IMR-90 (cell line): ENCODE measurements around the gene FBN1. TPM values are rescaled to one million over a fixed set of nuclear protein-coding genes. Genes with fewer than 3 reads are reported as not detected.

Experiments
- ATAC-seq: fragments of 200-7000 bp; cut with Tn5 transposase; 2 replicates; pipeline ENCODE4 v1.9.1; 2020; ENCODE audit warnings: low read depth, mild to moderate bottlenecking, moderate library complexity
- BruUV-seq: library from RNA; stranded (reverse); fragments of 400-500 nt; replicated peaks from 2 replicates; lab custom pipeline; 2021; lab: Mats Ljungman, UMichigan
- CTCF ChIA-PET: fragments of 300-600 bp; formaldehyde crosslinking; extraction: SDS; loops from one replicate; lab custom pipeline; 2021; ENCODE audit warnings: antibody characterized with exemption; lab: Yijun Ruan, JAX
- POLR2A ChIA-PET: fragments of 300-600 bp; sonication (Branson Sonifier 250); formaldehyde crosslinking; loops from one replicate; lab custom pipeline; 2022; ENCODE audit warnings: antibody characterized with exemption; ENCODE audit not compliant: unreplicated experiment; lab: Charles Lee
- DNase-seq: peaks from one replicate; pipeline ENCODE4 v3.0.0; 2013
- H2AFZ ChIP-seq: replicated peaks from 2 replicates; pipeline ENCODE3; 2013; ENCODE audit warnings: low read length, mild to moderate bottlenecking; ENCODE audit not compliant: poor library complexity
- H2AK5ac ChIP-seq: 2 replicates; pipeline ENCODE4 v1.6.1; 2013; ENCODE audit warnings: low read depth, low read length, inconsistent platforms
- H2AK9ac ChIP-seq: replicated peaks from 2 replicates; pipeline ENCODE3; 2013; ENCODE audit warnings: mild to moderate bottlenecking, low read depth, low read length, moderate library complexity; ENCODE audit not compliant: poor library complexity
- H2BK120ac ChIP-seq: 2 replicates; pipeline ENCODE4 v1.6.1; 2013; ENCODE audit warnings: low read depth, low read length, inconsistent platforms
- H2BK15ac ChIP-seq: 3 replicates; pipeline ENCODE4 v1.6.1; 2013; ENCODE audit warnings: low read depth, low read length, inconsistent platforms
- H2BK20ac ChIP-seq: 2 replicates; pipeline ENCODE4 v1.6.1; 2013; ENCODE audit warnings: low read depth, mild to moderate bottlenecking, inconsistent platforms, low read length, moderate library complexity
- H2BK5ac ChIP-seq: 2 replicates; pipeline ENCODE4 v1.6.1; 2013; ENCODE audit warnings: mild to moderate bottlenecking, low read depth, low read length, inconsistent platforms; ENCODE audit not compliant: poor library complexity, severe bottlenecking
- H3K14ac ChIP-seq: replicated peaks from 2 replicates; pipeline ENCODE4 v1.6.1; 2013; ENCODE audit warnings: low read depth, low read length, inconsistent platforms
- H3K18ac ChIP-seq: 2 replicates; pipeline ENCODE4 v1.6.1; 2013; ENCODE audit warnings: low read depth, low read length, control low read depth
- H3K23ac ChIP-seq: 2 replicates; pipeline ENCODE4 v1.6.1; 2013; ENCODE audit warnings: low read depth, low read length, inconsistent platforms
- H3K27ac ChIP-seq: 2 replicates; pipeline ENCODE4 v1.5.1; 2013; ENCODE audit warnings: mild to moderate bottlenecking, control low read depth, low read length; ENCODE audit not compliant: insufficient read depth
- H3K27me3 ChIP-seq: 2 replicates; pipeline ENCODE4 v1.6.1; 2013; ENCODE audit warnings: low read length; ENCODE audit not compliant: control insufficient read depth, insufficient read depth
- H3K36me3 ChIP-seq: 2 replicates; pipeline ENCODE4 v1.6.1; 2013; ENCODE audit warnings: low read length, mixed read lengths; ENCODE audit not compliant: control insufficient read depth, insufficient read depth
- H3K4ac ChIP-seq: 2 replicates; pipeline ENCODE4 v1.6.1; 2013; ENCODE audit warnings: low read depth, low read length, inconsistent platforms
- H3K4me1 ChIP-seq: 2 replicates; pipeline ENCODE4 v1.6.1; 2013; ENCODE audit warnings: low read length, mixed read lengths; ENCODE audit not compliant: control insufficient read depth, insufficient read depth
- H3K4me2 ChIP-seq: 2 replicates; pipeline ENCODE4 v1.6.1; 2013; ENCODE audit warnings: low read depth, mild to moderate bottlenecking, control low read depth, low read length, moderate library complexity
- H3K4me3 ChIP-seq: 2 replicates; pipeline ENCODE4 v1.5.1; 2013; ENCODE audit warnings: low read depth, mild to moderate bottlenecking, control low read depth, low read length, moderate library complexity; ENCODE audit not compliant: insufficient read depth
- H3K56ac ChIP-seq: 2 replicates; pipeline ENCODE4 v1.6.1; 2013; ENCODE audit warnings: low read length, inconsistent platforms; ENCODE audit not compliant: insufficient read depth; ENCODE audit errors: extremely low read depth
- H3K79me1 ChIP-seq, 2 experiments: 2 replicates each; pipeline ENCODE4 v1.6.1; 2013; ENCODE audit warnings: low read length in 2 of 2, inconsistent platforms in 1 of 2, low read depth in 1 of 2
- H3K9ac ChIP-seq: 2 replicates; pipeline ENCODE4 v1.6.1; 2013; ENCODE audit warnings: low read depth, low read length, control low read depth
- H3K9me1 ChIP-seq: 2 replicates; pipeline ENCODE4 v1.6.1; 2013; ENCODE audit warnings: low read length, inconsistent platforms; ENCODE audit not compliant: insufficient read depth
- H3K9me3 ChIP-seq: 2 replicates; pipeline ENCODE4 v1.6.1; 2013; ENCODE audit warnings: low read length; ENCODE audit not compliant: control insufficient read depth, insufficient read depth
- H4K20me1 ChIP-seq: 2 replicates; pipeline ENCODE4 v1.6.1; 2013; ENCODE audit warnings: low read length, inconsistent platforms; ENCODE audit not compliant: insufficient read depth
- H4K5ac ChIP-seq: 2 replicates; pipeline ENCODE4 v1.6.1; 2013; ENCODE audit warnings: mild to moderate bottlenecking, low read depth, low read length, control low read depth
- H4K8ac ChIP-seq, 2 experiments: 2 replicates each; pipeline ENCODE4 v1.6.1; 2013; ENCODE audit warnings: low read depth in 2 of 2, low read length in 2 of 2, control low read depth in 1 of 2, inconsistent platforms in 1 of 2
- H4K91ac ChIP-seq: 2 replicates; pipeline ENCODE4 v1.6.1; 2013; ENCODE audit warnings: low read depth, low read length, inconsistent platforms; ENCODE audit not compliant: insufficient read depth
- BHLHE40 ChIP-seq: fragments of 150-350 bp; IDR thresholded peaks from 2 replicates; pipeline ENCODE4 v1.6.1; 2016; ENCODE audit warnings: mild to moderate bottlenecking, low read depth, low read length
- CHD1 ChIP-seq: IDR thresholded peaks from 2 replicates; pipeline ENCODE4 v1.6.1; 2012; ENCODE audit warnings: low read depth, low read length, improper control_type of control experiment
- MAZ ChIP-seq: IDR thresholded peaks from 2 replicates; pipeline ENCODE4 v1.6.1; 2012; ENCODE audit warnings: low read depth, mild to moderate bottlenecking, low read length, improper control_type of control experiment, moderate library complexity, borderline replicate concordance
- RAD21 ChIP-seq: IDR thresholded peaks from 2 replicates; pipeline ENCODE4 v1.6.1; 2012; ENCODE audit warnings: low read length, improper control_type of control experiment
- WGBS, 2 experiments: methylation state at CpG; one replicate each; pipeline versions ENCODE4 v1.1.5 to v1.1.7; 2013; ENCODE audit warnings: missing lambda C conversion rate in 2 of 2; ENCODE audit not compliant: insufficient read length in 1 of 2; ENCODE audit errors: extremely low coverage in 2 of 2; 5-methylcytosine and 5-hydroxymethylcytosine counted together
- dilution Hi-C: fragments of 300-500 bp; cut with HindIII; formaldehyde crosslinking; loops from one replicate; pipeline ENCODE4 v1.14.3; 2018; ENCODE audit warnings: low sequenced_read_pairs; ENCODE audit not compliant: unreplicated experiment
- in situ Hi-C: fragments of 300-500 bp; cut with MboI; formaldehyde crosslinking; loops from 3 replicates; pipeline ENCODE4 v1.14.3; 2019; ENCODE audit warnings: low sequenced_read_pairs, inconsistent platforms, mixed read lengths
- intact Hi-C: fragments of 100-400 bp; cut with micrococcal nuclease; formaldehyde crosslinking; loops from 2 replicates; pipeline ENCODE4 v1.10.0; 2022
- polyA plus RNA-seq, 3 experiments: library from polyadenylated mRNA; depleted of rRNA; stranded (reverse); fragments of >200 nt; gene quantifications; 2 replicates each; pipeline ENCODE4 v1.2.3, GENCODE V29; 2012; ENCODE audit warnings: low replicate concordance in 1 of 3
- total RNA-seq: library from RNA; depleted of rRNA; stranded (reverse); fragments of >200 nt; gene quantifications from 2 replicates; pipeline ENCODE4 v1.2.3, GENCODE V29; 2012
- TF ChIP-seq, protein P1 (sequence below): fragments of 150-350 bp; IDR thresholded peaks from 2 replicates; pipeline ENCODE4 v1.6.1; 2016; ENCODE audit warnings: low read depth, mild to moderate bottlenecking, low read length, moderate library complexity, borderline replicate concordance
- TF ChIP-seq, protein P2 (sequence below): fragments of 150-350 bp; IDR thresholded peaks from 2 replicates; pipeline ENCODE4 v1.6.1; 2017; ENCODE audit warnings: mild to moderate bottlenecking, antibody characterized with exemption, low read length, low read depth

FBN1 gene
- total and polyA plus RNA-seq, 2 of the 4 experiments (the other 2 are of a cell fraction) = 134 to 283 TPM

DNA sequence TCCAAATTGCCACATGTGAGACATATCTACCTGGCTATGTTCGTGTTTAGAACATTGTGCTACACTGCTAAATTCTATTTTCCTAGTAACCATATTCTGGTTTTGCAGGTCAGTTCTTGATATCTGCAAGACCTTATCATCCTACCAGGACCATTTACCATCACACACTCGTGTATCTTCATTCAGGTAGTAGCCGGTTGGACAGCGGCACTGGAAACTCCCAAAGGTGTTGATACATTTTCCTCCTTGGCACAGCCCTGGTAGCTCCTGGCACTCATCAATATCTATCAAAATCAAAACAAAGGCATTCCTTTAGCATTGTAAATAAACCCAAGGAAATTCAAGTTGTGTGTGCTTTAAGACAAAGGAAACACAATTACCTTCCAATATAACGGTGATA, 180.1 kb downstream of the FBN1 start:
- CTCF ChIA-PET = no interaction called here
- H3K23ac ChIP-seq = no peak overlapping the region
- DNase-seq (no peak), ATAC-seq (no peak)
- intact Hi-C loops (no loop called here), in situ Hi-C loops (no loop called here), dilution Hi-C loops (no loop called here)
- H2BK15ac ChIP-seq = no peak overlapping the region
- H4K5ac ChIP-seq = no peak overlapping the region
- peaks cover 14% of the 10 kb centered on the region for H3K9me1 ChIP-seq
- no peak overlapping the region for H3K4ac ChIP-seq
- TF ChIP-seq, protein P1, sequence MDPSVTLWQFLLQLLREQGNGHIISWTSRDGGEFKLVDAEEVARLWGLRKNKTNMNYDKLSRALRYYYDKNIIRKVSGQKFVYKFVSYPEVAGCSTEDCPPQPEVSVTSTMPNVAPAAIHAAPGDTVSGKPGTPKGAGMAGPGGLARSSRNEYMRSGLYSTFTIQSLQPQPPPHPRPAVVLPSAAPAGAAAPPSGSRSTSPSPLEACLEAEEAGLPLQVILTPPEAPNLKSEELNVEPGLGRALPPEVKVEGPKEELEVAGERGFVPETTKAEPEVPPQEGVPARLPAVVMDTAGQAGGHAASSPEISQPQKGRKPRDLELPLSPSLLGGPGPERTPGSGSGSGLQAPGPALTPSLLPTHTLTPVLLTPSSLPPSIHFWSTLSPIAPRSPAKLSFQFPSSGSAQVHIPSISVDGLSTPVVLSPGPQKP = no peak
- TF ChIP-seq RAD21 = no peak
- no peak for TF ChIP-seq CHD1
- TF ChIP-seq, protein P2, sequence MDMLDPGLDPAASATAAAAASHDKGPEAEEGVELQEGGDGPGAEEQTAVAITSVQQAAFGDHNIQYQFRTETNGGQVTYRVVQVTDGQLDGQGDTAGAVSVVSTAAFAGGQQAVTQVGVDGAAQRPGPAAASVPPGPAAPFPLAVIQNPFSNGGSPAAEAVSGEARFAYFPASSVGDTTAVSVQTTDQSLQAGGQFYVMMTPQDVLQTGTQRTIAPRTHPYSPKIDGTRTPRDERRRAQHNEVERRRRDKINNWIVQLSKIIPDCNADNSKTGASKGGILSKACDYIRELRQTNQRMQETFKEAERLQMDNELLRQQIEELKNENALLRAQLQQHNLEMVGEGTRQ = no peak
- no peak for TF ChIP-seq BHLHE40
- no peak for TF ChIP-seq MAZ
- no peak overlapping the region for H2BK5ac ChIP-seq
- no peak overlapping the region for H3K27ac ChIP-seq
- POLR2A ChIA-PET = no interaction called here
- no peak overlapping the region for H2AK9ac ChIP-seq
- no peak overlapping the region for H2BK120ac ChIP-seq
- peaks cover 53% of the 10 kb centered on the region for H3K36me3 ChIP-seq
- no peaks in the 10 kb centered on the region for H3K9me3 ChIP-seq
- no peak overlapping the region for H3K9ac ChIP-seq
- no peak overlapping the region for H4K91ac ChIP-seq
- H3K4me2 ChIP-seq = no peak overlapping the region
- H3K14ac ChIP-seq = no peak overlapping the region
- H4K8ac ChIP-seq = no peak overlapping the region
- no peak overlapping the region for H2AK5ac ChIP-seq
- H4K20me1 ChIP-seq = no peaks in the 10 kb centered on the region
- H3K18ac ChIP-seq = no peak overlapping the region
- H3K4me3 ChIP-seq = no peak overlapping the region
- peaks cover 3% of the 10 kb centered on the region for H3K4me1 ChIP-seq
- no TSS peak for BruUV-seq
- H3K56ac ChIP-seq = no peak overlapping the region
- no peak overlapping the region for H2AFZ ChIP-seq
- no peaks in the 10 kb centered on the region for H3K27me3 ChIP-seq
- H3K79me1 ChIP-seq = peaks cover 12 to 35% of the 10 kb centered on the region in 2 experiments; a peak in 3 of 4 replicates
- WGBS, 2 experiments = 100% methylated on average over 2 of the region's 5 CpGs; no CpG with 5 or more reads in 1 of the 2 experiments
- H2BK20ac ChIP-seq = peak overlapping the region; percentile 16; the same call in 1 of the 2 replicates
